Activated CD4-positive, alpha-beta memory T cell treated with anti-CD3 and anti-CD28 coated beads, Interleukin-2, amount 10 ng/mL, durations not matched to agents 7 days and 5 days (primary cell): ENCODE measurements around the gene ATOH8. TPM values are rescaled to one million over a fixed set of nuclear protein-coding genes. Genes with fewer than 3 reads are reported as not detected.

Experiments
- CTCF ChIA-PET: fragments of 350-600 bp; sonication (Branson Sonifier 250); formaldehyde crosslinking; loops from one replicate; lab custom pipeline; 2021; ENCODE audit warnings: antibody characterized with exemption, inconsistent platforms; lab: Charles Lee
- POLR2A ChIA-PET: fragments of 350-600 bp; sonication (Branson Sonifier 250); formaldehyde crosslinking; loops from one replicate; lab custom pipeline; 2021; ENCODE audit warnings: antibody characterized with exemption; lab: Charles Lee
- DNase-seq: peaks from one replicate; pipeline ENCODE4 v3.0.0-alpha.2; 2020
- H3K27ac Mint-ChIP-seq: one replicate; pipeline ENCODE4 v1.8.0; 2021; ENCODE audit warnings: mild to moderate bottlenecking, mixed read lengths
- H3K27me3 Mint-ChIP-seq: one replicate; pipeline ENCODE4 v1.8.0; 2021; ENCODE audit warnings: mixed read lengths
- H3K36me3 Mint-ChIP-seq: one replicate; pipeline ENCODE4 v1.8.0; 2021; ENCODE audit warnings: low read depth, mixed read lengths
- H3K4me1 Mint-ChIP-seq: one replicate; pipeline ENCODE4 v1.8.0; 2021; ENCODE audit warnings: mixed read lengths
- H3K4me3 Mint-ChIP-seq: one replicate; pipeline ENCODE4 v1.8.0; 2021; ENCODE audit warnings: mild to moderate bottlenecking, mixed read lengths
- H3K9me3 Mint-ChIP-seq: one replicate; pipeline ENCODE4 v1.8.0; 2021; ENCODE audit warnings: mixed read lengths
- total RNA-seq, 2 experiments: library from RNA; stranded (reverse); gene quantifications; one replicate each; pipeline ENCODE4 v1.2.3, GENCODE V29; 2021

Gene ATOH8
- total RNA-seq, 2 experiments from 2014 or later: 0.55 to 0.78 TPM

- Mint-ChIP-seq H3K27ac (no peak overlapping the region), H3K4me1 (peaks cover 10% of the 10 kb centered on the region), H3K9me3 (peaks cover 5% of the 10 kb centered on the region), H3K36me3 (peaks cover 2% of the 10 kb centered on the region), H3K27me3 (peaks cover 27% of the 10 kb centered on the region), H3K4me3 (no peak overlapping the region)
- ChIA-PET POLR2A (no interaction called here), CTCF (interaction anchor here (0.9 to 1.9 kb wide), 6 partner anchors 8 to 93 kb away, joined by 3 to 12 read pairs (median 4); no protein-coding TSS in a partner anchor)
- no peak for DNase-seq
Observed at GRCh38 chr2:85720533-85720932, 33.3 kb upstream of the ATOH8 start.

- POLR2A ChIA-PET: interaction anchor here (0.8 kb wide), 1 partner anchor 106 kb away, joined by 3 read pairs; the partner anchor contains the start of gene USP39
- H3K27me3 Mint-ChIP-seq: peaks cover 28% of the 10 kb centered on the region
- CTCF ChIA-PET: interaction anchor here (1.3 kb wide), 1 partner anchor 15 kb away, joined by 4 read pairs; no protein-coding TSS in a partner anchor
- peaks cover 2% of the 10 kb centered on the region for H3K36me3 Mint-ChIP-seq
- DNase-seq: no peak
- no peaks in the 10 kb centered on the region for H3K4me1 Mint-ChIP-seq
- peaks cover 5% of the 10 kb centered on the region for H3K9me3 Mint-ChIP-seq
- H3K4me3 Mint-ChIP-seq: no peak overlapping the region
- no peak overlapping the region for H3K27ac Mint-ChIP-seq
Observed at GRCh38 chr2:85721641-85722040, 32.1 kb upstream of the ATOH8 start.

- ChIA-PET CTCF (interaction anchor here (1.0 to 1.3 kb wide), 2 partner anchors 16 to 85 kb away, joined by 3 to 4 read pairs; no protein-coding TSS in a partner anchor), POLR2A (no interaction called here)
- Mint-ChIP-seq H3K36me3 (peaks cover 2% of the 10 kb centered on the region), H3K4me1 (no peaks in the 10 kb centered on the region), H3K27ac (no peak overlapping the region), H3K4me3 (no peak overlapping the region), H3K27me3 (peaks cover 25% of the 10 kb centered on the region), H3K9me3 (peaks cover 5% of the 10 kb centered on the region)
- no peak for DNase-seq
Observed at GRCh38 chr2:85722519-85722918, 31.3 kb upstream of the ATOH8 start.

GRCh38 chr2:85723707-85724360 lies 30.0 kb upstream of the ATOH8 start:
- peaks cover 2% of the 10 kb centered on the region for H3K36me3 Mint-ChIP-seq
- H3K4me3 Mint-ChIP-seq: no peak overlapping the region
- H3K9me3 Mint-ChIP-seq: peaks cover 5% of the 10 kb centered on the region
- POLR2A ChIA-PET: interaction anchor here (0.8 to 1.2 kb wide), 3 partner anchors 16 to 43 kb away, joined by 3 to 4 read pairs (median 3); no protein-coding TSS in a partner anchor
- DNase-seq: no peak
- no peak overlapping the region for H3K27ac Mint-ChIP-seq
- no peaks in the 10 kb centered on the region for H3K4me1 Mint-ChIP-seq
- CTCF ChIA-PET: interaction anchor here (1.0 to 1.2 kb wide), 4 partner anchors 11 to 90 kb away, joined by 3 to 5 read pairs (median 4); no protein-coding TSS in a partner anchor
- peaks cover 30% of the 10 kb centered on the region for H3K27me3 Mint-ChIP-seq

- peaks cover 5% of the 10 kb centered on the region for H3K9me3 Mint-ChIP-seq
- H3K27ac Mint-ChIP-seq: no peak overlapping the region
- CTCF ChIA-PET: interaction anchor here (0.6 to 1.8 kb wide), 9 partner anchors 10 to 427 kb away, joined by 3 to 9 read pairs (median 4); no protein-coding TSS in a partner anchor
- H3K27me3 Mint-ChIP-seq: peaks cover 38% of the 10 kb centered on the region
- peaks cover 2% of the 10 kb centered on the region for H3K36me3 Mint-ChIP-seq
- peaks cover 8% of the 10 kb centered on the region for H3K4me1 Mint-ChIP-seq
- no peak for DNase-seq
- H3K4me3 Mint-ChIP-seq: no peak overlapping the region
- POLR2A ChIA-PET: interaction anchor here (1.1 to 1.2 kb wide), 2 partner anchors 28 to 44 kb away, joined by 3 to 4 read pairs; no protein-coding TSS in a partner anchor
Observed at GRCh38 chr2:85724731-85725181, 29.0 kb upstream of the ATOH8 start.

GRCh38 chr2:85725451-85725850 lies 28.3 kb upstream of the ATOH8 start:
- H3K9me3 Mint-ChIP-seq: peaks cover under 1% of the 10 kb centered on the region
- CTCF ChIA-PET: interaction anchor here (0.6 to 1.8 kb wide), 4 partner anchors 16 to 427 kb away, joined by 3 to 9 read pairs (median 5); no protein-coding TSS in a partner anchor

GRCh38 chr2:85727798-85728197 lies 26.0 kb upstream of the ATOH8 start:
- Mint-ChIP-seq H3K4me1 (peaks cover 9% of the 10 kb centered on the region), H3K27ac (no peak overlapping the region), H3K36me3 (no peaks in the 10 kb centered on the region), H3K4me3 (no peak overlapping the region), H3K27me3 (peaks cover 34% of the 10 kb centered on the region), H3K9me3 (no peaks in the 10 kb centered on the region)
- DNase-seq: no peak
- ChIA-PET CTCF (interaction anchor here (1.3 kb wide), 1 partner anchor 90 kb away, joined by 5 read pairs; no protein-coding TSS in a partner anchor), POLR2A (no interaction called here)

More at GRCh38 chr2:85725451-85725850, 28.3 kb upstream of the ATOH8 start:
- DNase-seq: no peak
- POLR2A ChIA-PET: interaction anchor here (0.7 kb wide), 1 partner anchor 50 kb away, joined by 3 read pairs; no protein-coding TSS in a partner anchor
- H3K27me3 Mint-ChIP-seq: peaks cover 35% of the 10 kb centered on the region
- no peak overlapping the region for H3K4me3 Mint-ChIP-seq
- no peak overlapping the region for H3K27ac Mint-ChIP-seq
- peaks cover 9% of the 10 kb centered on the region for H3K4me1 Mint-ChIP-seq
- H3K36me3 Mint-ChIP-seq: peaks cover 2% of the 10 kb centered on the region

GRCh38 chr2:85728342-85728741 lies 25.4 kb upstream of the ATOH8 start:
- H3K27ac Mint-ChIP-seq: no peak overlapping the region
- no peaks in the 10 kb centered on the region for H3K9me3 Mint-ChIP-seq
- H3K36me3 Mint-ChIP-seq: no peaks in the 10 kb centered on the region
- H3K27me3 Mint-ChIP-seq: peaks cover 34% of the 10 kb centered on the region
- no peak for DNase-seq
- ChIA-PET CTCF (interaction anchor here (0.6 to 2.5 kb wide), 36 partner anchors 8 to 438 kb away, joined by 3 to 44 read pairs (median 4); partner anchors contain the start of gene ST3GAL5), POLR2A (interaction anchor here (1.1 kb wide), 3 partner anchors 84 to 91 kb away, joined by 3 to 4 read pairs (median 3); no protein-coding TSS in a partner anchor)
- peaks cover 9% of the 10 kb centered on the region for H3K4me1 Mint-ChIP-seq
- no peak overlapping the region for H3K4me3 Mint-ChIP-seq

GRCh38 chr2:85728883-85729824 lies 24.6 kb upstream of the ATOH8 start:
- Mint-ChIP-seq H3K36me3 (no peaks in the 10 kb centered on the region), H3K4me3 (no peak overlapping the region), H3K27me3 (peaks cover 32% of the 10 kb centered on the region), H3K4me1 (peaks cover 9% of the 10 kb centered on the region), H3K9me3 (no peaks in the 10 kb centered on the region), H3K27ac (no peak overlapping the region)
- ChIA-PET POLR2A (interaction anchor here (1.1 kb wide), 3 partner anchors 83 to 91 kb away, joined by 3 to 4 read pairs (median 3); no protein-coding TSS in a partner anchor), CTCF (interaction anchor here (0.6 to 2.5 kb wide), 38 partner anchors 9 to 438 kb away, joined by 3 to 44 read pairs (median 4); partner anchors contain the start of gene ST3GAL5)
- peak; percentile 76 for DNase-seq

GRCh38 chr2:85729825-85730510 lies 23.8 kb upstream of the ATOH8 start:
- H3K4me3 Mint-ChIP-seq: no peak overlapping the region
- H3K27me3 Mint-ChIP-seq: peaks cover 28% of the 10 kb centered on the region
- no peak for DNase-seq
- no peak overlapping the region for H3K27ac Mint-ChIP-seq
- H3K36me3 Mint-ChIP-seq: no peaks in the 10 kb centered on the region
- CTCF ChIA-PET: interaction anchor here (0.8 to 2.5 kb wide), 12 partner anchors 15 to 350 kb away, joined by 3 to 44 read pairs (median 7); partner anchors contain the start of gene ST3GAL5
- peaks cover 9% of the 10 kb centered on the region for H3K4me1 Mint-ChIP-seq
- POLR2A ChIA-PET: no interaction called here
- H3K9me3 Mint-ChIP-seq: no peaks in the 10 kb centered on the region

- CTCF ChIA-PET: interaction anchor here (2.1 to 2.5 kb wide), 3 partner anchors 17 to 85 kb away, joined by 6 to 44 read pairs (median 20); no protein-coding TSS in a partner anchor
- H3K27me3 Mint-ChIP-seq: peaks cover 29% of the 10 kb centered on the region
- DNase-seq: no peak
- H3K4me1 Mint-ChIP-seq: peaks cover 9% of the 10 kb centered on the region
- H3K27ac Mint-ChIP-seq: no peak overlapping the region
- H3K36me3 Mint-ChIP-seq: no peaks in the 10 kb centered on the region
- no peaks in the 10 kb centered on the region for H3K9me3 Mint-ChIP-seq
- H3K4me3 Mint-ChIP-seq: no peak overlapping the region
- POLR2A ChIA-PET: no interaction called here
Observed at GRCh38 chr2:85730686-85731230, 23.0 kb upstream of the ATOH8 start.
